NB4 (cell line): ENCODE results near the gene ATM.

Experiments used
- POLR2A ChIP-seq: IDR thresholded peaks from 2 replicates; pipeline ENCODE4 v1.6.1; 2011; ENCODE audit warnings: mild to moderate bottlenecking; ENCODE audit not compliant: insufficient read length; ENCODE audit errors: extremely low read depth
- TF ChIP-seq, protein P1 (sequence below): IDR thresholded peaks from one replicate; pipeline ENCODE4 v1.5.1; 2012; ENCODE audit warnings: low read depth, low read length

DNA sequence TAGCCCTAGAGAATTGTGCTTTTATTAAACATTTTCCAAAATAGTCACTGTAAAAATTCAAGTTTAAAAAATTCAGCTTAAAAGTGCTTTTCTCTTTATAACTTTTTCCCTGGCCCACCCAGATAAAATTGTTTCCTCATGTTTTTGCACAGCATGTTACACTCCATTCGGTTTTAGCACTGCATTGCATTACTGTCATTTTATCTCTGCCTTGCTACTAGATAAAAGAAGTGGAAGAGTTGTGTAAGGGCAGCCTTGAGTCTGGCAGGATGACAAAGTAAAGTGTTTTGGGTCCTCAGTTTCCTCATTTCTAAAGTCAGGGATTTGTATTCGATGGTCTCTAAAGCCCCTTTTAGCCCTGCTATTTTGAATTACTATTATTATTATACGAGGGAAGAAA lies 99.8 kb downstream of the ATM start:
- TF ChIP-seq, protein P1, sequence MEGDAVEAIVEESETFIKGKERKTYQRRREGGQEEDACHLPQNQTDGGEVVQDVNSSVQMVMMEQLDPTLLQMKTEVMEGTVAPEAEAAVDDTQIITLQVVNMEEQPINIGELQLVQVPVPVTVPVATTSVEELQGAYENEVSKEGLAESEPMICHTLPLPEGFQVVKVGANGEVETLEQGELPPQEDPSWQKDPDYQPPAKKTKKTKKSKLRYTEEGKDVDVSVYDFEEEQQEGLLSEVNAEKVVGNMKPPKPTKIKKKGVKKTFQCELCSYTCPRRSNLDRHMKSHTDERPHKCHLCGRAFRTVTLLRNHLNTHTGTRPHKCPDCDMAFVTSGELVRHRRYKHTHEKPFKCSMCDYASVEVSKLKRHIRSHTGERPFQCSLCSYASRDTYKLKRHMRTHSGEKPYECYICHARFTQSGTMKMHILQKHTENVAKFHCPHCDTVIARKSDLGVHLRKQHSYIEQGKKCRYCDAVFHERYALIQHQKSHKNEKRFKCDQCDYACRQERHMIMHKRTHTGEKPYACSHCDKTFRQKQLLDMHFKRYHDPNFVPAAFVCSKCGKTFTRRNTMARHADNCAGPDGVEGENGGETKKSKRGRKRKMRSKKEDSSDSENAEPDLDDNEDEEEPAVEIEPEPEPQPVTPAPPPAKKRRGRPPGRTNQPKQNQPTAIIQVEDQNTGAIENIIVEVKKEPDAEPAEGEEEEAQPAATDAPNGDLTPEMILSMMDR = no peak
- TF ChIP-seq POLR2A = no peak
